ENCODE results near the gene SBF2.

Gene SBF2

GRCh38 chr11:9982127-9982795 is 311.8 kb downstream of the SBF2 start:
- 89 to 90% methylated on average over 6 of the region's 6 CpGs for WGBS, 2 experiments
- no peaks in the 10 kb centered on the region for H3K4me1 ChIP-seq (ENCODE audit: control insufficient read depth, insufficient read depth, low read length)
- no peaks in the 10 kb centered on the region for H3K9me3 ChIP-seq (ENCODE audit: control insufficient read depth, low read length)
- no peaks in the 10 kb centered on the region for H3K36me3 ChIP-seq (ENCODE audit: control insufficient read depth, insufficient read depth, low read length)
- no peak overlapping the region for H3K27ac ChIP-seq (ENCODE audit: insufficient read depth, low read depth, low read length, poor library complexity, severe bottlenecking)
- H3K27me3 ChIP-seq (ENCODE audit: control insufficient read depth, insufficient read depth, low read length, poor library complexity, severe bottlenecking) = no peaks in the 10 kb centered on the region
- no peak overlapping the region for H3K4me3 ChIP-seq (ENCODE audit: insufficient read depth, low read depth, low read length)

- WGBS, 2 experiments = 100% methylated on average over 1 of the region's 1 CpG
- Histone ChIP-seq H3K27me3 (ENCODE audit: control insufficient read depth, insufficient read depth, low read length, poor library complexity, severe bottlenecking) (no peaks in the 10 kb centered on the region), H3K27ac (ENCODE audit: insufficient read depth, low read depth, low read length, poor library complexity, severe bottlenecking) (no peak overlapping the region), H3K4me1 (ENCODE audit: control insufficient read depth, insufficient read depth, low read length) (no peaks in the 10 kb centered on the region), H3K9me3 (ENCODE audit: control insufficient read depth, low read length) (no peaks in the 10 kb centered on the region), H3K4me3 (ENCODE audit: insufficient read depth, low read depth, low read length) (no peak overlapping the region), H3K36me3 (ENCODE audit: control insufficient read depth, insufficient read depth, low read length) (no peaks in the 10 kb centered on the region)
Observed at GRCh38 chr11:9980931-9981330, 313.1 kb downstream of the SBF2 start.

GRCh38 chr11:9977554-9977953 is 316.5 kb downstream of the SBF2 start:
- Histone ChIP-seq H3K4me3 (ENCODE audit: insufficient read depth, low read depth, low read length) (no peak overlapping the region), H3K27ac (ENCODE audit: insufficient read depth, low read depth, low read length, poor library complexity, severe bottlenecking) (no peak overlapping the region), H3K27me3 (ENCODE audit: control insufficient read depth, insufficient read depth, low read length, poor library complexity, severe bottlenecking) (no peaks in the 10 kb centered on the region), H3K4me1 (ENCODE audit: control insufficient read depth, insufficient read depth, low read length) (no peaks in the 10 kb centered on the region), H3K9me3 (ENCODE audit: control insufficient read depth, low read length) (no peaks in the 10 kb centered on the region), H3K36me3 (ENCODE audit: control insufficient read depth, insufficient read depth, low read length) (no peaks in the 10 kb centered on the region)
- 86% methylated on average over 1 of the region's 1 CpG; no CpG with 5 or more reads in 1 of the 2 experiments for WGBS, 2 experiments

GRCh38 chr11:9974375-9974774 is 319.6 kb downstream of the SBF2 start:
- no peak overlapping the region for H3K27ac ChIP-seq (ENCODE audit: insufficient read depth, low read depth, low read length, poor library complexity, severe bottlenecking)
- H3K27me3 ChIP-seq (ENCODE audit: control insufficient read depth, insufficient read depth, low read length, poor library complexity, severe bottlenecking) = no peaks in the 10 kb centered on the region
- H3K9me3 ChIP-seq (ENCODE audit: control insufficient read depth, low read length) = no peaks in the 10 kb centered on the region
- no peak overlapping the region for H3K4me3 ChIP-seq (ENCODE audit: insufficient read depth, low read depth, low read length)
- 90 to 91% methylated on average over 8 of the region's 8 CpGs for WGBS, 2 experiments
- no peaks in the 10 kb centered on the region for H3K36me3 ChIP-seq (ENCODE audit: control insufficient read depth, insufficient read depth, low read length)
- H3K4me1 ChIP-seq (ENCODE audit: control insufficient read depth, insufficient read depth, low read length) = no peaks in the 10 kb centered on the region

- no peaks in the 10 kb centered on the region for H3K36me3 ChIP-seq (ENCODE audit: control insufficient read depth, insufficient read depth, low read length)
Observed at GRCh38 chr11:9973921-9974320, 320.1 kb downstream of the SBF2 start.

GRCh38 chr11:9972989-9973388 is 321.0 kb downstream of the SBF2 start:
- 47 to 50% methylated on average over 7 of the region's 7 CpGs for WGBS, 2 experiments
- H3K27ac ChIP-seq (ENCODE audit: insufficient read depth, low read depth, low read length, poor library complexity, severe bottlenecking) = no peak overlapping the region
- no peaks in the 10 kb centered on the region for H3K9me3 ChIP-seq (ENCODE audit: control insufficient read depth, low read length)
- H3K4me3 ChIP-seq (ENCODE audit: insufficient read depth, low read depth, low read length) = no peak overlapping the region
- H3K4me1 ChIP-seq (ENCODE audit: control insufficient read depth, insufficient read depth, low read length) = no peaks in the 10 kb centered on the region
- no peaks in the 10 kb centered on the region for H3K36me3 ChIP-seq (ENCODE audit: control insufficient read depth, insufficient read depth, low read length)
- H3K27me3 ChIP-seq (ENCODE audit: control insufficient read depth, insufficient read depth, low read length, poor library complexity, severe bottlenecking) = no peaks in the 10 kb centered on the region

More at GRCh38 chr11:9973921-9974320, 320.1 kb downstream of the SBF2 start:
- no peaks in the 10 kb centered on the region for H3K4me1 ChIP-seq (ENCODE audit: control insufficient read depth, insufficient read depth, low read length)
- H3K4me3 ChIP-seq (ENCODE audit: insufficient read depth, low read depth, low read length) = no peak overlapping the region
- no peak overlapping the region for H3K27ac ChIP-seq (ENCODE audit: insufficient read depth, low read depth, low read length, poor library complexity, severe bottlenecking)
- 90 to 91% methylated on average over 3 of the region's 3 CpGs for WGBS, 2 experiments
- H3K9me3 ChIP-seq (ENCODE audit: control insufficient read depth, low read length) = no peaks in the 10 kb centered on the region
- no peaks in the 10 kb centered on the region for H3K27me3 ChIP-seq (ENCODE audit: control insufficient read depth, insufficient read depth, low read length, poor library complexity, severe bottlenecking)

GRCh38 chr11:9971894-9972293 is 322.1 kb downstream of the SBF2 start:
- no peaks in the 10 kb centered on the region for H3K4me1 ChIP-seq (ENCODE audit: control insufficient read depth, insufficient read depth, low read length)
- no peaks in the 10 kb centered on the region for H3K27me3 ChIP-seq (ENCODE audit: control insufficient read depth, insufficient read depth, low read length, poor library complexity, severe bottlenecking)
- H3K27ac ChIP-seq (ENCODE audit: insufficient read depth, low read depth, low read length, poor library complexity, severe bottlenecking) = no peak overlapping the region
- no peaks in the 10 kb centered on the region for H3K9me3 ChIP-seq (ENCODE audit: control insufficient read depth, low read length)
- H3K36me3 ChIP-seq (ENCODE audit: control insufficient read depth, insufficient read depth, low read length) = no peaks in the 10 kb centered on the region
- WGBS, 2 experiments = 95 to 100% methylated on average over 2 to 3 of the region's 3 CpGs
- no peak overlapping the region for H3K4me3 ChIP-seq (ENCODE audit: insufficient read depth, low read depth, low read length)

GRCh38 chr11:9969068-9969467 is 325.0 kb downstream of the SBF2 start:
- H3K4me1 ChIP-seq (ENCODE audit: control insufficient read depth, insufficient read depth, low read length) = no peaks in the 10 kb centered on the region
- no peak overlapping the region for H3K4me3 ChIP-seq (ENCODE audit: insufficient read depth, low read depth, low read length)
- no peaks in the 10 kb centered on the region for H3K36me3 ChIP-seq (ENCODE audit: control insufficient read depth, insufficient read depth, low read length)
- WGBS, 2 experiments = 87 to 92% methylated on average over 2 of the region's 2 CpGs
- no peaks in the 10 kb centered on the region for H3K27me3 ChIP-seq (ENCODE audit: control insufficient read depth, insufficient read depth, low read length, poor library complexity, severe bottlenecking)
- no peak overlapping the region for H3K27ac ChIP-seq (ENCODE audit: insufficient read depth, low read depth, low read length, poor library complexity, severe bottlenecking)
- no peaks in the 10 kb centered on the region for H3K9me3 ChIP-seq (ENCODE audit: control insufficient read depth, low read length)

GRCh38 chr11:9962722-9963121 is 331.3 kb downstream of the SBF2 start:
- Histone ChIP-seq H3K27me3 (ENCODE audit: control insufficient read depth, insufficient read depth, low read length, poor library complexity, severe bottlenecking) (no peaks in the 10 kb centered on the region), H3K36me3 (ENCODE audit: control insufficient read depth, insufficient read depth, low read length) (no peaks in the 10 kb centered on the region), H3K27ac (ENCODE audit: insufficient read depth, low read depth, low read length, poor library complexity, severe bottlenecking) (no peak overlapping the region), H3K9me3 (ENCODE audit: control insufficient read depth, low read length) (no peaks in the 10 kb centered on the region), H3K4me3 (ENCODE audit: insufficient read depth, low read depth, low read length) (no peak overlapping the region), H3K4me1 (ENCODE audit: control insufficient read depth, insufficient read depth, low read length) (no peaks in the 10 kb centered on the region)

- Histone ChIP-seq H3K4me3 (ENCODE audit: insufficient read depth, low read depth, low read length) (no peak overlapping the region), H3K27me3 (ENCODE audit: control insufficient read depth, insufficient read depth, low read length, poor library complexity, severe bottlenecking) (no peaks in the 10 kb centered on the region), H3K9me3 (ENCODE audit: control insufficient read depth, low read length) (no peaks in the 10 kb centered on the region), H3K4me1 (ENCODE audit: control insufficient read depth, insufficient read depth, low read length) (no peaks in the 10 kb centered on the region), H3K36me3 (ENCODE audit: control insufficient read depth, insufficient read depth, low read length) (no peaks in the 10 kb centered on the region), H3K27ac (ENCODE audit: insufficient read depth, low read depth, low read length, poor library complexity, severe bottlenecking) (no peak overlapping the region)
- WGBS, 2 experiments = 94 to 95% methylated on average over 3 to 4 of the region's 4 CpGs
Observed at GRCh38 chr11:9957072-9957471, 336.9 kb downstream of the SBF2 start.

GRCh38 chr11:9956483-9956882 is 337.5 kb downstream of the SBF2 start:
- H3K4me1 ChIP-seq (ENCODE audit: control insufficient read depth, insufficient read depth, low read length) = no peaks in the 10 kb centered on the region
- no peaks in the 10 kb centered on the region for H3K9me3 ChIP-seq (ENCODE audit: control insufficient read depth, low read length)
- no peak overlapping the region for H3K4me3 ChIP-seq (ENCODE audit: insufficient read depth, low read depth, low read length)
- no peaks in the 10 kb centered on the region for H3K36me3 ChIP-seq (ENCODE audit: control insufficient read depth, insufficient read depth, low read length)
- no peaks in the 10 kb centered on the region for H3K27me3 ChIP-seq (ENCODE audit: control insufficient read depth, insufficient read depth, low read length, poor library complexity, severe bottlenecking)
- no peak overlapping the region for H3K27ac ChIP-seq (ENCODE audit: insufficient read depth, low read depth, low read length, poor library complexity, severe bottlenecking)
- WGBS, 2 experiments = 88 to 100% methylated on average over 1 to 2 of the region's 2 CpGs

All from ectodermal cell (in vitro differentiated cells).